ENCODE measurements around the gene PLEKHG1.

DNA sequence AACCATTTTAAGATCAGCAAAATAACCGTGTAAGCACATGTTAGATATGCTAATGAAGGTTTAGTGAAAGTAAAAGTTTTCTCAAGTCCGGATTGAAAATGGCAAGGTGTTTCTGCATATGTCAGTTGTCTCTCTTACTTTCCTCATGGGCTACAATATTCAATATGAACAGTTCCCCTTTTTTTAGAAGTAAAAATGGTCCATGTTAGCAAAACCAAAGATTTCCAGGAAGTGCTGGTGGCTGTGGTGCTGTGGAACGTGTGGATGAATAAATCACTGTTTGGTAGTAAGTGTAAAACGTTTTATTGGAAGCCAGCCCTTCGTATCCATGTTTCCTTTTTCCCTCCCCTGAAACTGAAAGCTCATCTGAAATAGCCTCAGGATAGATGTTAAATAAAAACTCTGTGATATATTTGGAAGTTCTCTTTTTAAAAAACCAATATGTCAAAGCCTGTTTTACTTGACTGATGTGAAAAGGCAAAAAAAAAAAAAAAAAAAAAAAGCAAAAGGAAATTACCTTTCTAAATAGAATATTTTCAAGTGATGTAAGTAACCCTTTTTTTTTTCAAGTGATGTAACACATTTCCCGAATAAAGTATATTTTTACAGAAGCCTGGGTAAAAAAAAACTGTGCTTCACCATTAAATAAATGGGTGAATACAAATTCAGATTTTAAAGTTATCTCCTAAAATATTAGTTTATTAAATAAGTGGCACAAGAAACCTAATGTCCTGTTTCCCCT, 41.9 kb downstream of the PLEKHG1 start:
- TF ChIP-seq EZH2 (IDR thresholded peaks at IDR 0.05; ENCODE audit: borderline replicate concordance, low read depth, low read length, poor library complexity, severe bottlenecking) = no peak
- TF ChIP-seq, protein P1, sequence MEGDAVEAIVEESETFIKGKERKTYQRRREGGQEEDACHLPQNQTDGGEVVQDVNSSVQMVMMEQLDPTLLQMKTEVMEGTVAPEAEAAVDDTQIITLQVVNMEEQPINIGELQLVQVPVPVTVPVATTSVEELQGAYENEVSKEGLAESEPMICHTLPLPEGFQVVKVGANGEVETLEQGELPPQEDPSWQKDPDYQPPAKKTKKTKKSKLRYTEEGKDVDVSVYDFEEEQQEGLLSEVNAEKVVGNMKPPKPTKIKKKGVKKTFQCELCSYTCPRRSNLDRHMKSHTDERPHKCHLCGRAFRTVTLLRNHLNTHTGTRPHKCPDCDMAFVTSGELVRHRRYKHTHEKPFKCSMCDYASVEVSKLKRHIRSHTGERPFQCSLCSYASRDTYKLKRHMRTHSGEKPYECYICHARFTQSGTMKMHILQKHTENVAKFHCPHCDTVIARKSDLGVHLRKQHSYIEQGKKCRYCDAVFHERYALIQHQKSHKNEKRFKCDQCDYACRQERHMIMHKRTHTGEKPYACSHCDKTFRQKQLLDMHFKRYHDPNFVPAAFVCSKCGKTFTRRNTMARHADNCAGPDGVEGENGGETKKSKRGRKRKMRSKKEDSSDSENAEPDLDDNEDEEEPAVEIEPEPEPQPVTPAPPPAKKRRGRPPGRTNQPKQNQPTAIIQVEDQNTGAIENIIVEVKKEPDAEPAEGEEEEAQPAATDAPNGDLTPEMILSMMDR (conservative IDR thresholded peaks at IDR 0.05; ENCODE audit: low read depth, low read length) = no peak
